GM19025 (cell line): ENCODE data around the gene ADGRB3.

Source experiments
- ATAC-seq: cut with Tn5 transposase; IDR thresholded peaks from one replicate; pipeline ENCODE4 v1.9.1; 2021; ENCODE audit warnings: mild to moderate bottlenecking, low read depth, moderate library complexity; ENCODE audit not compliant: unreplicated experiment

The ADGRB3 gene

GRCh38 chr6:68634726-68635411, at the start of gene ADGRB3:
TSS of gene ADGRB3 (plus strand) at chr6:68635282. CDS start at chr6:68638676, 3,394 bp downstream.
- peak; percentile 67 for ATAC-seq

GRCh38 chr6:68593558-68593957, 41.5 kb upstream of the ADGRB3 start:
- ATAC-seq, result no peak

- ATAC-seq, result no peak
These were observed 37.4 kb upstream of the ADGRB3 start for GRCh38 chr6:68597642-68598041.

- no peak for ATAC-seq
These were observed 19.1 kb upstream of the ADGRB3 start for GRCh38 chr6:68615938-68616337.

DNA sequence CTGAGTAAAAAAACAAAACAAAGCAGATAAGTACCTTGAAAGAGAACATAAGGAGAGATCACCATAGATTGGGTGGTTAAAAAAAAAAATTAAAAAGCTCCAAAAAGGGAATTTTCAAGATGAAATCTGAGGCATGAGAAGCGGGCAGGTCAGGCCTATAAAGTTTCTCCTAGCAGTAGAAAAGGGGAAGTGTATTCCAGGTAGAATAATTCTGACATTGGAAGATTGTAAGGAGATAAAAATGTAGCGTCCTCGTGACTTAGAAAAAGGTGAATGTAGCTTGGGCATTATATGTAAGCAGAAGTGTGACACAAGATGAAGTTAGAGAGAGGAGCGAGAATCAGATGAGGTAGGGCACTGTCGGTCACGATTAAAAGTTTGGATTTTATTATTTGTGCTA, 9.1 kb upstream of the ADGRB3 start:
- no peak for ATAC-seq

DNA sequence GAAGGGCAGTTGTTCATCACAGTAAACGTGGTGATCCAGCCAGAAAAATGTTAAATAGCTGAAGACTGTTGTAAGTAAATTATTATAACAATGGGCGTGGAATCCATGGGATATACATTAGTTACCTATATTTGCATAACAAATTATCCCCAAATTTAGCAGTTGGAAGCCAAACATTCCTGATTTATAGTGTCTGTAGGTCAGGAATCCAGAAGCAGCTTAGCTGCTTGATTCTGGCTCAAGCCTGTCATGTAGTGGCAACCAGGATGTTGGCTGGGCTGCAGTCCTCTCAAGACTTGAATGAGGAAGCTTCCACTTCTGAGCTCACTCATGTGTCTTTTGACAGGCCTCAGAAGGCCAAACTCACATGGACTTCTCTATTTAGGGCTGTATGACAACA, 6.9 kb upstream of the ADGRB3 start:
- no peak for ATAC-seq

DNA sequence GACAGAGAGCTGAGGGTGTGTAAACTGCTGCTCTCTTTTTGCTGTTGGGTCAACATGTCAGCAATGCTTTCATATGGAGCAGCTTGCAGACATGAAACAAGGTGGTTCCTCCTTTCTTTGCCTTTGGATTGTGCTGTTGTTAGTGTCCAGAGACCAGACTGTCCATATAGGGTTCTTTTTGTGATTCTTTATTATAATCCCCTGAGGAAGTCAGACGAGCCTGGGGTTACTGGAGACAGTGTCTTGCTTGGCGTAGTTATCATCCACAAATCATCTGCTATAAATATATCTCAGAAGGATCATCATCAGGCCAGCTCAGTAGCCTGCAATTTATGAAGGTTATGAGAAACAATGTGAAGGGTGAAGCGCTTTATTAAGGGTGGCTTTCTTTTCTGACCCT, 2.3 kb upstream of the ADGRB3 start:
- ATAC-seq, result no peak

GRCh38 chr6:68633281-68633971, 1.7 kb upstream of the ADGRB3 start:
- no peak for ATAC-seq

DNA sequence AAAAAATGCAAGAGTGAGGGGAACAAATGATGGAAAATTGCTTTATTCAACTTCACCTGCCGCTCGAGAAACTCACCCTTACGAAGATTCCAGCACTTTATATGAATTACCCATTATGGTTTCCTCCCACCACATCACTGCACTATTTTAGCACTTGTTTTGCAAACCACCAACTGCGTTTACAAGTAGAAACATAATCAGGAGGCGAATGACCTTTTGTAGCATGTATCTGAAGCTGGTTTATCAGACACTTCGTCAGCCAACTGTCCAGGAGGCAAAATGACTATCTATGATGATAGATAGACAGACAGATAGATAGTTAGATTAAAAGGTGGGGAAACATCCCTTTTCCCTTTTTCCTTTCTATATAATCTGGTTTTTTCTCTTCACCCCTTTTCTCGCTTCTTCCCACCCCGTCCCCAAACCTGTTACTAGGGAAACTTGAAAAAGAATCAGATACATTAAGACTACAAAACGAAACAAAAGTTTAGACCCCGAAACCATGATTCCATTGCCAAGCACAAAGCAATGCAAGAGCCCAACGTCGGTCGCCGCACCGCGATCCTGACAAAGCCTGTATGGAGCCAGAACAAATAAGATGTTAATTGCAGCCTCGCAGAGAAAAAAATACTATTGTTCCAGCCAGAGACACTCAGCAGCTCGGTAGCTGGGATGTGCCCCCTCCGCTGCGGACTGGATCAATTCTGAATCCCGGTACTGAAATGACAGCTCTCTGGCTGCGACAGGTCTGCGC, 933 bp upstream of the ADGRB3 start:
- ATAC-seq, result peak; percentile 6

- peak; percentile 4 for ATAC-seq
These were observed 277 bp downstream of the ADGRB3 start for GRCh38 chr6:68635412-68635705.

DNA sequence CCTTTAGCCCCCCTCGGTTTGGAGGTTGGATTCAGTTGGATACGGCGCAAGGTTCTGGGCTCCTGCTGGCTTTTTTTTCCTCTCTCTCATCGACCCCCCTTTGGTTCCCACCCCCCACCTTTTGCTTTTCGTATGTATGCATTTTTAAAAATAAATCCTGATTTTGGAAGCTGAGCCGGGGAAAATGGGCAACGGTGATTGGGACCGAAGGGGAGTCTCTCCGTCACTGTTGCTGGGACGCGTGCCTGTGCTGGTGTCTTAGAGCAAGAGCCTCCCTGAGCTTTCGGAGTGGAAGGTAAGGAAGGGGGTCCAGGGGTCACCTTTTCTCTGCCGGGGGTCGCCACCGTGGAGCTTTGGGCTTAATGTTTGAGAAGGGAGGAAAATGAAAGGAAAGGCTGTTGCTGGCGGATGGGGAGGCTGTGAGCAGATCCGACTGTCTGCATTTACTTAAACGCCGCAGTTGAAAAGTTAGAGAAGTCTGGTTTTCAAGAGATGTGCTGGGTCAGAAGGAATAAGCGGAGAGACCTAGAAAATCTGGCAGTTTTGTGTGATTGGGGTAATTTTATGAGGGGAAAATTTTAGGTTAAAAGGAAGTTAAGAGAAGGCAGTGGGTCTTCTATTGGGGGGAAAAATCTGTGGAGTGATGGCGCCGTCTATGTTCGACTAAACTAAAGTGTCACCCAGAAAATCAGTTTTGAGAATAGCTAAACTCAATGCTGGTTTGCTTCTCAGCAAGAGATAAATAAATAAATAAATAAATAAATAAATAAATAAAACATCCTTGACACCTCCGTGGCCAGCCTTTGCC, 828 bp downstream of the ADGRB3 start:
- no peak for ATAC-seq

GRCh38 chr6:68636666-68637065, 1.6 kb downstream of the ADGRB3 start:
- no peak for ATAC-seq

- no peak for ATAC-seq
These were observed 2.0 kb downstream of the ADGRB3 start for GRCh38 chr6:68637071-68637470.

DNA sequence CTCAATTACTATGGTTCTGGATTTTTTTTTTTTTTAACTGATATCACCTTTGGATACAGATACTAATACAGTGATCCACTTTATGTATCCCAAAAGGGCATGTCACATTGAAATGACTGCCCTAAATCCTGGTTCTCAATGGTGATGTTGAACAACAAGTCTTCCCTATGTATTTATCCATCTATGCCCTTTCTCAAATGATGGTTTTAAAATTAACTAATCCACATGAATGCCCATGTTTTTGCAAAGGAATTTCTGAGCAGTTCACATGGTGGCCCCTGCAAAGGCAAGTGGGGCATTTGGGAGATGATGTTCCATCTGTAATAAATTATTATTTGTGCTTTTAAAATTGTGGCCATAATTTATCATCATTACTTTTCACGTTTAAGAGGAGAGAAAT, 2.7 kb downstream of the ADGRB3 start:
- no peak for ATAC-seq

DNA sequence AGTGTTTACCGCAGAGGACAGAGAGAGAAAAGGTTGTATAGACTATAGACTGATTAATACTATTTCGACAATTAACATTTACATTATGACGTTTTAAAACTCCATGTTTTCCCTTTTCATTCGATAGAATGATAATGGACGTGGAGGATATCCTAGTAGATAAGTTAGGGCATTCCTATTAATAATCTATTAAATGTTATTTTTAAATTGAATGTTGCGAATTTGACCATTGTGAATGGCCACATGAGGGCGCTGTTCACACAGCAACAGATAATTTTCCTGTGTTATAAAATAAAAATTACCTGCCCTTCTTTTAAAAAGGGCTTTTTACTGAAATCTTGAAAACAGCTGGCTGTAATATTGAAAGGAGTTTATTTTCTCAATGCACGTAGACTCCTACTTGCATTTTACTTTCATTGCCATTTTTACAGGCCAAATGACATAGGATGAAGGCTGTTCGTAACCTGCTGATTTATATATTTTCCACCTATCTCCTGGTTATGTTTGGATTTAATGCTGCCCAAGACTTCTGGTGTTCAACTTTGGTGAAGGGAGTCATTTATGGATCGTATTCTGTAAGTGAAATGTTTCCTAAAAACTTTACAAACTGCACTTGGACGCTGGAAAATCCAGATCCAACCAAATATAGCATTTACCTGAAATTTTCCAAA, 3.3 kb downstream of the ADGRB3 start:
- no peak for ATAC-seq

GRCh38 chr6:68639211-68639610, 4.1 kb downstream of the ADGRB3 start:
- ATAC-seq, result no peak

GRCh38 chr6:68639826-68640490, 4.9 kb downstream of the ADGRB3 start:
- no peak for ATAC-seq

DNA sequence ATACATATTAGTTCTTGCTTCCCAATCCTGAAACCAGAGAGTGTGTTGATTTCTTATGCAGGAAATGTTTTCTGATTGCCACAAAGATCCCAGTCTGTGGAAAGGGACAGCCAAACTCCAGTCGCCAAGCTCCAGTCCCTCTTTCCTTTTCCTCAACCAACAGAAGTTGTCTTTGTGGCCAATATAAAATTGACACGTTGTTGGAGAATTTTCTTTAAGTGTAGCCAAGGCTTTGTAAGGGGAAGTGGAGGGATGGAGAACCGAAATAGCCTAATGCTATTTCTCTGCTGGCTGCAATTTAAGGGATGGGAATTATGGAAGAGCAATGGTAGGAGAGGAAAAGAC, 5.4 kb downstream of the ADGRB3 start:
- no peak for ATAC-seq

- ATAC-seq, result no peak
These were observed 6.1 kb downstream of the ADGRB3 start for GRCh38 chr6:68641172-68641571.

- ATAC-seq, result no peak
These were observed 7.0 kb downstream of the ADGRB3 start for GRCh38 chr6:68642081-68642480.
